NCI-H1417 (cell line): ENCODE results near the gene IGBP1.
A peak's percentile ranks its signal among the peaks of the same experiment; 100 is the strongest.
"Not testable (repeated sequence)": the region's sequence is repeated elsewhere in the genome, so short reads cannot be mapped to it uniquely, and the experiment has no call there.

ENCODE experiments used
- DNase-seq, 3 experiments: peaks; one replicate each; lab custom pipeline; 2025; lab: John Stamatoyannopoulos, UW

Gene IGBP1

GRCh38 chrX:70166601-70167590, 33.6 kb downstream of the IGBP1 start:
- no peak for DNase-seq

- no peak for DNase-seq
Observed at GRCh38 chrX:70168238-70169188, 35.3 kb downstream of the IGBP1 start.

GRCh38 chrX:70169281-70169680, 36.0 kb downstream of the IGBP1 start:
- no peak for DNase-seq

DNA sequence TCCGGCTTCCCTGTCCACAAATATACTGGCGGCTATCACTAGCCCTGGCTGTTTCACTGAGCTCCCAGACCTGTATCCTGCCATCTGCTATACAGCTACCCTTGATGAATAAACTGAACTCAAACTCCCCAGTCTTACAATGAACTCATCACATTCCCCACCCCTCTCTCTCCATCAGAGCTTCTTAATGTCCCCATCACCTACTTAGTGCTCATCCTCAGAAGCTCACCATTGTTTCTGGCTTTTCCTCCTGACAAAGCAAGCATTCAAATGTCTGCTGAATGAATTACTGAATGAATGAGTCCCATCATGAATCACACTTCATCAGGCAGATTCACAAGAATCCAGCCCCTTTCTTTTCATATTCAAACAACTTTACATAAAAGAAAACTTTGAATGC, 38.4 kb downstream of the IGBP1 start:
- DNase-seq = no peak

DNA sequence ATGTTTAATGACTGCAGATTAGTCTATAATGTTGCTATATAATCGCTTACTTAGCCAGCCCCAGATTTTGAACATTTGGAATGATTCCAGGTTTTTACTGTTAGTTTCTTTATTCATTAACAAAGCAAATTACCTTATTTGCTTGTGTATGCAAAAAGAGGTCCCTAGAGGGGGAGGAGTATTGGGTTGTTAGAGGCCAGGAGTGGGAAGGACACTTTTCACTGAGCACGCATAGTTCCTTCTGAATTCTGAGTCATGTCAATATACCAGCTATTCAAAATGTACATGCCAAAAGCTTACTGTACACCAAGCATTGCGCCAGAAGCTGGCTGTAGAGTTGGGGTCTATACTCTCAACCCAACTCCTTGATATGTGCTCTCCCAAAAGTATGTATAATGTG, 39.0 kb downstream of the IGBP1 start:
- no peak for DNase-seq

DNA sequence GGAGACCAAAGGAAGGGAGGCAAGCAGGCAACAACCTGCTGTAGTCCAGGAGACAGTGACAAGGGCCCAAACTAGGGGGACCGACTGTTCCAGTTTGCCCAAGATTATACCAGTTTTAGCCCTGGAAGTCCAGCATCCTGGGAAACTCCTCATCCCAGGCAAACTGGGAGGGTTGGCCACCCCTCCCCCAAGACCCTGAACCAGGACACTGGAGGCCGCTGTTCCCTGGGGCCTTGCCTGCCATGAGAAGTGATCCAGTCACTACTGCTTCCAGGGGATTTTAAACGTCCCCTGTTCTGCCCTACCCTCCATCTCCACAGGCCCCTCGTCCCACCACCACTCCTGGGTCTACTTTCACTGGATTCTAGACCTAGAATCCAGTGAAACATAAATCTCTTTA, 39.7 kb downstream of the IGBP1 start:
- no peak for DNase-seq

GRCh38 chrX:70174754-70175153, 41.5 kb downstream of the IGBP1 start:
- DNase-seq = no peak

- DNase-seq = no peak
Observed at GRCh38 chrX:70175338-70175737, 42.1 kb downstream of the IGBP1 start.

- DNase-seq = peak in 1 of 3 experiments; percentile 0
Observed at GRCh38 chrX:70176938-70177533, 43.8 kb downstream of the IGBP1 start, which contains the start of gene DGAT2L6. TSS of gene DGAT2L6 (plus strand) at chrX:70177483. CDS start at chrX:70177583, 100 bp downstream.

GRCh38 chrX:70183091-70183490, 49.8 kb downstream of the IGBP1 start:
- DNase-seq = no peak

DNA sequence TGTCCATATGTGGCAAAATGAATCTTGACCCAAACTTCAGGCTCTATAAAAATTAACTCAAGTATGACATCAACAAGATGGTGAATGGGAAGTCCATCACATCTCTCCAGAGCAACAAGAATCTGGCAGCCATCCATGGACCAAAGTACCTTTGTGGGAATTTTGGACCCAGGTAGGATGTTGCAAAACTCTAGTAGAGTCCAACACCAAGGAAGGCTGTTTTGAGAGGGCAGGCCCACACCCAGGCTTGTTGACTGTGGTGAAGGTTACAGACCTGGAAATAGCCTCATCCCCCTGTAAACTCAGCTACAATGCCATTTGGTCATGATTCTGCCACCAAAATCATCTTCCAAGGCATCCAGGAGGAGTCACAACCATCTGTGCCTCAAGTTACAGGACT, 57.0 kb downstream of the IGBP1 start:
- no peak for DNase-seq

DNA sequence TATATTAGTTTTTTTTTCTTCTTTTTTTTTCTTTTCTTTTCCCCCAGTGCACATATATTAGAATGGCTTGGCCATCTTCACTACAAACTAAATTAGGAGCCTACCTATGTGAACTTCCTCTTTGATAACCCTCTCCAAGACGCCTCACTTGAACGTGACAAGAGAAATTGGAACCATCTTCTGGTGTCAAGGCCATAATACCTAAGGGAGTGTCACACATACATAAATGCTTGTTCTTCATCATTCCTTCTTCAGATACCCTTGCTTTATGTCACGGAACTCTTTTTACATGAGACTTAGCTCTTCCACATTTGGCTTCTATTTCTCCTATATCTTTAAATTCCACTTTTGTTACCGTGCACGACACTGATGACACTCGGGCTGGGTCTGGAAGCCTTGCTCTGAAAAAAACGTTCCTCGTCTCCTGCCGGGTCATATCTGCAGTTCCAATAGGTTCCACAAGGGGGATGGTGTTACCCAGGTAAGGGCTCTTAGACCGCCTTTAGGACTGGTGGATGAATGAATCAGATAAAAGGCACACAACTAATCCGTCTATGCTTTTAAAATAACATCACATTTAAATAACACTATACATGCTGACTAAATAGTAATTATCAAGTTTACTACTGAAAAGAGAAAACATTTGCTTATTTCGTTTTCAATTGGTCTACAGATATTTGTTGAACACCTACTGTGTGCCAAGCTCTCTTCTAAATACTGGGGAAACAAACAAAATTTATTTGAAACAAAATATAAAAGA, 63.9 kb downstream of the IGBP1 start:
- peak; percentile 52 to 80 (median 55) for DNase-seq

DNA sequence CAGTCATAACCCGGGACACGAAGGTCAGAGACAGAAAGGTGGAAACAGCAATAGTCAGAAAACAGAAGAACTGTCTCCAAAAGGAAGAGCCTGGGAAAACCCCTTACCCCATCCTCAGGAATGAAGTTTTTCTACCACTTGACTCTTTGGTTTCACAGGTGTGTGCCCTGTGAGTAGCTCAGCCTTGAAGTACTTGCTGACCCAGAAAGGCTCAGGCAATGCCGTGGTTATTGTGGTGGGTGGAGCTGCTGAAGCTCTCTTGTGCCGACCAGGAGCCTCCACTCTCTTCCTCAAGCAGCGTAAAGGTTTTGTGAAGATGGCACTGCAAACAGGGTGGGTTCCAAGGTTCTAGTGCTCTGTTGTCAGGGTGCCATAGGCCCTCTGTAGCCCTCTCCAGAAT, 68.5 kb downstream of the IGBP1 start:
- DNase-seq = no peak

GRCh38 chrX:70208479-70208878, 75.2 kb downstream of the IGBP1 start:
- DNase-seq = no peak

DNA sequence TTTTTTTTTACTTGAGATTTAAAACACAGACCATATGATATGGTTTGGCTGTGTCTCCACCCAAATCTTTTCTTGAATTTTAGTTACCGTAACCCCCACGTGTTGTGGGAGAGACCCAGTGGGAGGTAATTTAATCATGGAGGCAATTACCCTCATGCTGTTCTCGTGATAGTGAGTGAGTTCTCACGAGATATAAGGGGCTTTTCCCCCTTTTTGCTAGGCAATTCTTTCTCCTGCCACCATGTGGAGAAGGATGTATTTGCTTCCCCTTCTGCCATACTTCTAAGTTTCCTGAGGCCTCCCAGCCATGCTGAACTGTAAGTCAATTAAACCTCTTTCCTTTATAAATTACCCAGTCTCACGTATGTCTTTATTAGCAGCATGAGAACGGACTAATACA, 76.3 kb downstream of the IGBP1 start:
- not testable (repeated sequence) for DNase-seq
